GM23248 (cell line): ENCODE results near the gene DCAF6. TPM values are rescaled to one million over a fixed set of nuclear protein-coding genes. Genes with fewer than 3 reads are reported as not detected.

Experiments used
- DNase-seq: peaks from one replicate; pipeline ENCODE4 v3.0.0-alpha.2; 2015
- H2AFZ ChIP-seq: fragments of 200-600 bp; sonication (generic); 2 replicates; pipeline ENCODE4 v1.6.1; 2016; ENCODE audit warnings: antibody characterized with exemption
- H3F3A ChIP-seq: fragments of 200-600 bp; sonication (generic); 2 replicates; pipeline ENCODE4 v1.6.1; 2016; ENCODE audit warnings: mild to moderate bottlenecking, antibody characterized with exemption, mixed run types; ENCODE audit not compliant: insufficient read depth
- H3K27ac ChIP-seq: fragments of 200-600 bp; sonication (generic); 2 replicates; pipeline ENCODE4 v1.5.1; 2016; ENCODE audit warnings: mild to moderate bottlenecking
- H3K27me3 ChIP-seq: fragments of 200-600 bp; sonication (generic); replicated peaks from 2 replicates; pipeline ENCODE4 v1.6.1; 2016; ENCODE audit warnings: mild to moderate bottlenecking; ENCODE audit not compliant: insufficient read depth
- H3K36me3 ChIP-seq: fragments of 200-600 bp; sonication (generic); 2 replicates; pipeline ENCODE4 v1.6.1; 2016; ENCODE audit warnings: low read depth, mild to moderate bottlenecking
- H3K4me1 ChIP-seq: fragments of 200-600 bp; sonication (generic); 2 replicates; pipeline ENCODE4 v1.6.1; 2016; ENCODE audit warnings: mild to moderate bottlenecking; ENCODE audit not compliant: insufficient read depth
- H3K4me2 ChIP-seq: fragments of 200-600 bp; sonication (generic); one replicate; pipeline ENCODE4 v1.6.1; 2016; ENCODE audit warnings: mild to moderate bottlenecking; ENCODE audit not compliant: unreplicated experiment
- H3K4me3 ChIP-seq: fragments of 200-600 bp; sonication (generic); 2 replicates; pipeline ENCODE4 v1.5.1; 2016; ENCODE audit warnings: mild to moderate bottlenecking
- H3K79me2 ChIP-seq: fragments of 200-600 bp; sonication (generic); 2 replicates; pipeline ENCODE4 v1.6.1; 2016; ENCODE audit warnings: mild to moderate bottlenecking; ENCODE audit not compliant: insufficient read depth
- H3K9ac ChIP-seq: fragments of 200-600 bp; sonication (generic); 2 replicates; pipeline ENCODE4 v1.6.1; 2016; ENCODE audit warnings: mild to moderate bottlenecking
- H3K9me2 ChIP-seq: fragments of 200-600 bp; sonication (generic); 2 replicates; pipeline ENCODE4 v1.6.1; 2016; ENCODE audit warnings: mixed run types, mild to moderate bottlenecking, moderate library complexity; ENCODE audit not compliant: insufficient read depth
- H3K9me3 ChIP-seq: fragments of 200-600 bp; sonication (generic); one replicate; pipeline ENCODE4 v1.6.1; 2017; ENCODE audit warnings: low read depth
- H4K20me1 ChIP-seq: fragments of 200-600 bp; sonication (generic); 2 replicates; pipeline ENCODE4 v1.6.0; 2016; ENCODE audit not compliant: insufficient read depth
- EZH2 ChIP-seq: fragments of 200-600 bp; sonication (generic); IDR thresholded peaks from 2 replicates; pipeline ENCODE4 v1.6.1; 2018; ENCODE audit warnings: antibody characterized with exemption, mild to moderate bottlenecking; ENCODE audit not compliant: insufficient read depth, poor library complexity, severe bottlenecking
- EZH2phosphoT487 ChIP-seq: fragments of 200-600 bp; sonication (generic); IDR thresholded peaks from 2 replicates; pipeline ENCODE4 v1.6.1; 2018; ENCODE audit warnings: antibody characterized with exemption, moderate library complexity, mild to moderate bottlenecking, low read depth; ENCODE audit not compliant: insufficient read depth
- WGBS, 2 experiments: methylation state at CpG; one replicate each; pipeline ENCODE4 v1.1.6; 2015 to 2017; ENCODE audit warnings: low lambda C conversion rate in 2 of 2, low coverage in 1 of 2; ENCODE audit errors: missing lambda C conversion rate in 2 of 2; 5-methylcytosine and 5-hydroxymethylcytosine counted together
- in situ Hi-C: fragments of 300-500 bp; cut with MboI; formaldehyde crosslinking; loops from 2 replicates; pipeline ENCODE4 v1.15.0; 2020
- polyA plus RNA-seq: library from polyadenylated mRNA; unstranded; fragments of >200 nt; fragmentation: Nextera tagmentation; extraction: Ambion mirVana; gene quantifications from 2 replicates; pipeline ENCODE4 v1.2.1, GENCODE V29; 2016
- total RNA-seq: library from RNA; depleted of rRNA; stranded (reverse); fragments of >200 nt; shearing (Covaris generic); gene quantifications from 2 replicates; pipeline ENCODE4 v1.2.3, GENCODE V29; 2014

The DCAF6 gene
- total and polyA plus RNA-seq, 2 experiments from 2014 or later, result 63.4 to 99.6 TPM

- in situ Hi-C loops, result no loop called here
- DNase-seq, result no peak
- 93 to 95% methylated on average over 5 of the region's 5 CpGs for WGBS, 2 experiments
- Histone ChIP-seq H3K9me3 (no peaks in the 10 kb centered on the region), H3F3A (no peaks in the 10 kb centered on the region; the same call in 1 of the 2 replicates), H3K9me2 (no peaks in the 10 kb centered on the region), H3K4me3 (no peak overlapping the region), H2AFZ (no peak overlapping the region), H3K9ac (no peak overlapping the region), H3K4me1 (no peaks in the 10 kb centered on the region), H3K36me3 (peaks cover 5% of the 10 kb centered on the region), H3K4me2 (no peak overlapping the region), H4K20me1 (no peaks in the 10 kb centered on the region), H3K79me2 (no peaks in the 10 kb centered on the region; the same call in 1 of the 2 replicates), H3K27ac (no peak overlapping the region), H3K27me3 (no peaks in the 10 kb centered on the region)
- TF ChIP-seq EZH2 (no peak), EZH2phosphoT487 (no peak)
Observed at GRCh38 chr1:168035345-168035744, 98.9 kb downstream of the DCAF6 start.

- WGBS, 2 experiments, result 98% methylated on average over 2 of the region's 2 CpGs
- TF ChIP-seq EZH2phosphoT487 (no peak), EZH2 (no peak)
- no peaks in the 10 kb centered on the region for H3K4me1 ChIP-seq
- no peak overlapping the region for H3K4me3 ChIP-seq
- no peak overlapping the region for H3K9ac ChIP-seq
- H2AFZ ChIP-seq, result no peak overlapping the region
- no peaks in the 10 kb centered on the region for H3K27me3 ChIP-seq
- in situ Hi-C loops, result no loop called here
- H3K79me2 ChIP-seq, result peaks cover 15% of the 10 kb centered on the region
- no peak overlapping the region for H3K27ac ChIP-seq
- no peaks in the 10 kb centered on the region for H3K9me2 ChIP-seq
- no peak overlapping the region for H3K4me2 ChIP-seq
- H3K36me3 ChIP-seq, result peaks cover 58% of the 10 kb centered on the region
- DNase-seq, result no peak
- H4K20me1 ChIP-seq, result no peaks in the 10 kb centered on the region
- H3F3A ChIP-seq, result peaks cover 4% of the 10 kb centered on the region; the same call in 1 of the 2 replicates
- H3K9me3 ChIP-seq, result no peaks in the 10 kb centered on the region
Observed at GRCh38 chr1:168042362-168042761, 105.9 kb downstream of the DCAF6 start.

- H3K4me2 ChIP-seq, result no peak overlapping the region
- H3K9ac ChIP-seq, result no peak overlapping the region
- TF ChIP-seq EZH2phosphoT487, result no peak
- no peak for TF ChIP-seq EZH2
- in situ Hi-C loops, result no loop called here
- no peaks in the 10 kb centered on the region for H3K9me3 ChIP-seq
- no peak overlapping the region for H2AFZ ChIP-seq
- H3K4me3 ChIP-seq, result no peak overlapping the region
- no peaks in the 10 kb centered on the region for H3K4me1 ChIP-seq
- DNase-seq, result no peak
- no peak overlapping the region for H3K27ac ChIP-seq
- H3K79me2 ChIP-seq, result peaks cover 15% of the 10 kb centered on the region
- no peaks in the 10 kb centered on the region for H3K27me3 ChIP-seq
- no peaks in the 10 kb centered on the region for H3K9me2 ChIP-seq
- H4K20me1 ChIP-seq, result no peaks in the 10 kb centered on the region
- 93 to 100% methylated on average over 1 of the region's 1 CpG for WGBS, 2 experiments
- H3F3A ChIP-seq, result peaks cover 4% of the 10 kb centered on the region
- H3K36me3 ChIP-seq, result peaks cover 64% of the 10 kb centered on the region
Observed at GRCh38 chr1:168045311-168045710, 108.8 kb downstream of the DCAF6 start.

- H3K27me3 ChIP-seq, result no peaks in the 10 kb centered on the region
- no peak overlapping the region for H3K4me3 ChIP-seq
- peaks cover 33% of the 10 kb centered on the region for H3K36me3 ChIP-seq
- H3K9ac ChIP-seq, result no peak overlapping the region
- peaks cover 4% of the 10 kb centered on the region for H3F3A ChIP-seq
- no peak for DNase-seq
- no peaks in the 10 kb centered on the region for H3K9me2 ChIP-seq
- H3K4me1 ChIP-seq, result no peaks in the 10 kb centered on the region
- H4K20me1 ChIP-seq, result no peaks in the 10 kb centered on the region
- H2AFZ ChIP-seq, result no peak overlapping the region
- no peak overlapping the region for H3K4me2 ChIP-seq
- H3K79me2 ChIP-seq, result peaks cover 7% of the 10 kb centered on the region
- 40 to 45% methylated on average over 1 of the region's 1 CpG for WGBS, 2 experiments
- in situ Hi-C loops, result no loop called here
- H3K27ac ChIP-seq, result no peak overlapping the region
- H3K9me3 ChIP-seq, result no peaks in the 10 kb centered on the region
- TF ChIP-seq EZH2 (no peak), EZH2phosphoT487 (no peak)
Observed at GRCh38 chr1:168050307-168050706, 113.8 kb downstream of the DCAF6 start.

- Histone ChIP-seq H3K79me2 (peaks cover 7% of the 10 kb centered on the region), H3K27ac (no peak overlapping the region), H3K36me3 (peaks cover 27% of the 10 kb centered on the region), H3K4me2 (no peak overlapping the region), H4K20me1 (no peaks in the 10 kb centered on the region), H3K4me3 (no peak overlapping the region), H3F3A (peaks cover 4% of the 10 kb centered on the region), H3K9ac (no peak overlapping the region), H3K4me1 (no peaks in the 10 kb centered on the region), H3K27me3 (no peaks in the 10 kb centered on the region), H3K9me3 (no peaks in the 10 kb centered on the region), H2AFZ (no peak overlapping the region), H3K9me2 (no peaks in the 10 kb centered on the region)
- no peak for DNase-seq
- TF ChIP-seq EZH2 (no peak), EZH2phosphoT487 (no peak)
- WGBS, 2 experiments, result 90 to 93% methylated on average over 1 of the region's 1 CpG
- in situ Hi-C loops, result no loop called here
Observed at GRCh38 chr1:168050880-168051279, 114.4 kb downstream of the DCAF6 start.
